ENCODE measurements around the gene OR9A4. TPM values are rescaled to one million over a fixed set of nuclear protein-coding genes. Genes with fewer than 3 reads are reported as not detected.

Gene OR9A4
- total RNA-seq, 1 experiment from 2014 or later = not detected

GRCh38 chr7:141945356-141945755, 29.2 kb downstream of the OR9A4 start:
- no peak overlapping the region for H3K14ac ChIP-seq (ENCODE audit: insufficient read depth, low read length)
- no peak overlapping the region for H3K23ac ChIP-seq (ENCODE audit: insufficient read length, low read depth, low read length)
- no peak overlapping the region for H2AFZ ChIP-seq (ENCODE audit: low read length)
- H3K79me2 ChIP-seq (ENCODE audit: insufficient read depth, low read length) = no peaks in the 10 kb centered on the region
- no peak overlapping the region for H4K5ac ChIP-seq (ENCODE audit: insufficient read length, low read depth, low read length)
- no peak for TF ChIP-seq CTCF (conservative IDR thresholded peaks at IDR 0.05)
- Mint-ChIP-seq H3K27me3 (ENCODE audit: low read depth) (no peaks in the 10 kb centered on the region), H3K36me3 (ENCODE audit: insufficient read depth in 1 of 3, low read depth in 3 of 3) (peaks cover 0 to 8% (median 0%) of the 10 kb centered on the region in 3 experiments; a peak in 3 of 7 replicates), H3K9me3 (peaks cover 10 to 11% of the 10 kb centered on the region in 2 experiments), H3K4me1 (no peaks in the 10 kb centered on the region), H3K4me3 (no peak overlapping the region), H3K27ac (no peak overlapping the region)
- no peak overlapping the region for H2BK12ac ChIP-seq (ENCODE audit: insufficient read length, low read depth, low read length)
- WGBS (ENCODE audit: extremely low coverage, insufficient read length, low lambda C conversion rate) = no CpG with 5 or more reads among the region's 3 CpGs
- no peak overlapping the region for H2BK5ac ChIP-seq (ENCODE audit: insufficient read length, low read length)
- H4K91ac ChIP-seq (ENCODE audit: insufficient read length, low read depth, low read length) = no peak overlapping the region
- H2BK120ac ChIP-seq (ENCODE audit: low read depth, low read length, poor library complexity, severe bottlenecking) = no peak overlapping the region
- no peak overlapping the region for H2BK20ac ChIP-seq (ENCODE audit: low read depth, low read length, poor library complexity, severe bottlenecking)
- H3K4me1 ChIP-seq (ENCODE audit: insufficient read depth, low read length) = no peaks in the 10 kb centered on the region
- no peak overlapping the region for H3K4ac ChIP-seq (ENCODE audit: low read depth, low read length)
- no peak overlapping the region for H3K27ac ChIP-seq (ENCODE audit: insufficient read length, low read depth, low read length)
- H3K4me2 ChIP-seq (ENCODE audit: insufficient read depth, insufficient read length, low read length) = no peak overlapping the region
- H3K27me3 ChIP-seq (ENCODE audit: insufficient read depth, low read length) = no peaks in the 10 kb centered on the region
- no peak overlapping the region for H3K56ac ChIP-seq (ENCODE audit: insufficient read length, low read depth, low read length)
- H3T11ph ChIP-seq (ENCODE audit: low read length) = no peak overlapping the region
- no peak overlapping the region for H3K9ac ChIP-seq (ENCODE audit: extremely low read depth, insufficient read length, low read length)
- H3K23me2 ChIP-seq (ENCODE audit: insufficient read length, low read depth, low read length, poor library complexity, severe bottlenecking) = no peaks in the 10 kb centered on the region
- no peak overlapping the region for H2BK15ac ChIP-seq (ENCODE audit: low read depth, low read length)
- no peak overlapping the region for H4K8ac ChIP-seq (replicated peaks; ENCODE audit: insufficient read length, low read depth, low read length)
- H4K20me1 ChIP-seq (ENCODE audit: control insufficient read depth, insufficient read depth, insufficient read length) = no peaks in the 10 kb centered on the region
- DNase-seq = no peak
- H3K9me3 ChIP-seq (ENCODE audit: control insufficient read depth, low read depth, low read length) = no peaks in the 10 kb centered on the region
- no peak overlapping the region for H3K18ac ChIP-seq (ENCODE audit: insufficient read length, low read depth, low read length)
- H3K79me1 ChIP-seq (ENCODE audit: insufficient read depth, low read depth, low read length, poor library complexity, severe bottlenecking) = no peaks in the 10 kb centered on the region
- H2AK5ac ChIP-seq (ENCODE audit: insufficient read length, low read length) = no peak overlapping the region
